Measurements from ENCODE around the gene SMARCB1. TPM values are rescaled to one million over a fixed set of nuclear protein-coding genes. Genes with fewer than 3 reads are reported as not detected.

SMARCB1 gene
- total RNA-seq, 3 donors from 2014 or later, result 105 to 128 (median 109) TPM

DNA sequence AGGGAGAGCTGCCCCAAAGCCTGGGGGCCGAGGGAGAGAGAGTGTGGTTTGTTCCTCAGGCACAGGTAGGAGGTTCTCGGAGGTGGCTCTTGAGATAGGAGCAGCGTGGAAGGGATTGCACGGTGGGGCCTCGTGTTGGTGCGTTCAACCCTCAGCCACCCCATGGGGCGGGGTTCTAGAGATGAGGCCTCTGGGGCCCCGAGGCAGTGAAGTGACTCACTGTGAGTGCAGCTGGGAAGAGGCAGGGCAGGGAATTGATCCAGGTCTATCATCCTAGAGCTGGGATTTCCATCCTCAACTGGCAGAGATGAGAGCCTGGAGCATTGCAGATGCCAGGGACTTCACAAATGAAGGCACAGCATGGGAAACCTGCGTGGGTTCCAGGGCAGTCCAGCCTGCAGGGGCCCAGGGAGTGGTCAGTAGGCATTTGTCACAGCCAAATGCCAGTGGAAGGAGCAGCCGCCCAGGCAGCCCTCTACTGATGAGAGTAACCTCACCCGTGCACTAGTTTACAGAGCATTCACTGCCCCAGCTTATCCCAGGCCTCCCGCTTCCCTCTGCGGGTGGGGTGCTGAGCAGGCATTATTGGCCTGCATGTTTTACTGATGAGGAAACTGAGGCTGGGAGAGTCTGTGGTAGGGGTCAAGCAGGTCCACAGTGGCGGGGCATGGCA, 5.1 kb upstream of the SMARCB1 start:
- peaks cover 13% of the 10 kb centered on the region for H3K4me1 Mint-ChIP-seq (ENCODE audit: low read depth)
- no peak for DNase-seq
- no peak for ATAC-seq
- H3K36me3 Mint-ChIP-seq (ENCODE audit: insufficient read depth), result no peaks in the 10 kb centered on the region
- H3K4me3 Mint-ChIP-seq, result no peak overlapping the region
- no peaks in the 10 kb centered on the region for H3K9me3 Mint-ChIP-seq
- no peaks in the 10 kb centered on the region for H3K27me3 Mint-ChIP-seq (ENCODE audit: low read depth)

GRCh38 chr22:23782252-23782651, 4.5 kb upstream of the SMARCB1 start:
- no peaks in the 10 kb centered on the region for H3K36me3 Mint-ChIP-seq (ENCODE audit: insufficient read depth)
- H3K9me3 Mint-ChIP-seq, result no peaks in the 10 kb centered on the region
- no peak overlapping the region for H3K4me3 Mint-ChIP-seq
- DNase-seq (no peak), ATAC-seq (no peak)
- no peaks in the 10 kb centered on the region for H3K27me3 Mint-ChIP-seq (ENCODE audit: low read depth)
- peaks cover 13% of the 10 kb centered on the region for H3K4me1 Mint-ChIP-seq (ENCODE audit: low read depth)

GRCh38 chr22:23782703-23783102, 4.1 kb upstream of the SMARCB1 start:
- H3K4me1 Mint-ChIP-seq (ENCODE audit: low read depth), result peaks cover 16% of the 10 kb centered on the region

DNA sequence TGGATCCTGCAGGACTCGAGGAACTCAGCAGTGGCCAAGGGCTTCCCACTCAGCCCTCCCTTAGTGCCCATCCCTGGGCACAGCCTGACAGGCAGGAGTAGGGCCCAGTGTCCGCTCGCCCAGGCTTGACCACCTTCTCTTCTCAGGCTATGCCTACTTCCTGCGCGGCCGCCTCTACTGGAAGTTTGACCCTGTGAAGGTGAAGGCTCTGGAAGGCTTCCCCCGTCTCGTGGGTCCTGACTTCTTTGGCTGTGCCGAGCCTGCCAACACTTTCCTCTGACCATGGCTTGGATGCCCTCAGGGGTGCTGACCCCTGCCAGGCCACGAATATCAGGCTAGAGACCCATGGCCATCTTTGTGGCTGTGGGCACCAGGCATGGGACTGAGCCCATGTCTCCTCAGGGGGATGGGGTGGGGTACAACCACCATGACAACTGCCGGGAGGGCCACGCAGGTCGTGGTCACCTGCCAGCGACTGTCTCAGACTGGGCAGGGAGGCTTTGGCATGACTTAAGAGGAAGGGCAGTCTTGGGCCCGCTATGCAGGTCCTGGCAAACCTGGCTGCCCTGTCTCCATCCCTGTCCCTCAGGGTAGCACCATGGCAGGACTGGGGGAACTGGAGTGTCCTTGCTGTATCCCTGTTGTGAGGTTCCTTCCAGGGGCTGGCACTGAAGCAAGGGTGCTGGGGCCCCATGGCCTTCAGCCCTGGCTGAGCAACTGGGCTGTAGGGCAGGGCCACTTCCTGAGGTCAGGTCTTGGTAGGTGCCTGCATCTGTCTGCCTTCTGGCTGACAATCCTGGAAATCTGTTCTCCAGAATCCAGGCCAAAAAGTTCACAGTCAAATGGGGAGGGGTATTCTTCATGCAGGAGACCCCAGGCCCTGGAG, 3.3 kb upstream of the SMARCB1 start:
- ATAC-seq (no peak), DNase-seq (no peak)
- no peaks in the 10 kb centered on the region for H3K36me3 Mint-ChIP-seq (ENCODE audit: insufficient read depth)
- H3K4me3 Mint-ChIP-seq, result no peak overlapping the region
- H3K9me3 Mint-ChIP-seq, result no peaks in the 10 kb centered on the region
- H3K27me3 Mint-ChIP-seq (ENCODE audit: low read depth), result no peaks in the 10 kb centered on the region
- peaks cover 21% of the 10 kb centered on the region for H3K4me1 Mint-ChIP-seq (ENCODE audit: low read depth)

More at GRCh38 chr22:23782703-23783102, 4.1 kb upstream of the SMARCB1 start:
- H3K9me3 Mint-ChIP-seq, result no peaks in the 10 kb centered on the region
- DNase-seq, result no peak
- H3K4me3 Mint-ChIP-seq, result no peak overlapping the region
- H3K27me3 Mint-ChIP-seq (ENCODE audit: low read depth), result no peaks in the 10 kb centered on the region
- no peaks in the 10 kb centered on the region for H3K36me3 Mint-ChIP-seq (ENCODE audit: insufficient read depth)
- no peak for ATAC-seq

DNA sequence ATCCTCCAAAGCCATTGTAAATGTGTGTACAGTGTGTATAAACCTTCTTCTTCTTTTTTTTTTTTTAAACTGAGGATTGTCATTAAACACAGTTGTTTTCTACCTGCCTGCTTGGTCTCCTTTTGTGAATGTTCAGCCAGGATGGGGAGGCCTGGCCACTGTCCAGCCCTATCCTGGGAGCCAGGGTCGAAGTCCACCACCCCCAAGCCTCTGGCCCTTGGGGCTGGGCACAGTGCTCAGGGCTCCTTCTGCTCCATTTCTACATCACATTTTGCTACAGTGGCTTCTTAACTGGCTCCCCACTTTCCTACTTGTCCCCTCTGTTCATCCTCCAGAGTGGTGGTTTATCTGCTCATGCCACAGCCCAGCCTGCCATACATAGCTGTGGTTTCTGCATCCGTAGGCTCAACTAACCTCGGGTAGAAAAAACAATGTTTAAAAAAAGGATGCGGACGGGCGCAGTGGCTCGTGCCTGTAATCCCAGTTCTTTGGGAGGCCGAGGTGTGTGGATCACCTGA, 2.5 kb upstream of the SMARCB1 start:
- H3K36me3 Mint-ChIP-seq (ENCODE audit: insufficient read depth), result no peaks in the 10 kb centered on the region
- no peak overlapping the region for H3K4me3 Mint-ChIP-seq
- no peak for DNase-seq

DNA sequence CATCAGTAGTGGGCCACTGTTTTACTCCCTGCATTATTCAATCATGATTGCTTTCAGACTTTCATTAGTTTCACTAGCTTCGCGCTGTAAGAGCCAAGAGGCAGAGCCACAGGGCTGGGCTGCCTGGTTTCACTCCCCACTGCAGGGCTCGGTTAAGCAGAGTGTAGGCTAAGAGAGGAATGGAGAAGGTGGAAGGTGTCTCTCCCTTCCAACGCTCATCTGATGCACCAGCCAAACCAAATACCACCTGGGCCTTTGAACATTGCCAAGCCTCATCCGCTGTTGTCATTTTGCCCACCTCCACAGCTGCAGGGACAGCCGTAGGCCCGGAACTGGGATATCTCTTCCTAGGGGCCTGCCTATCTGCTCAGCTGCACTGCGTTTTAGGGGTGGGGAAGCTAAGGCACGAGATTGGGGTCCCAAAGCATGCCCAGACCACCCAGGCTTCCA, 480 bp upstream of the SMARCB1 start:
- DNase-seq (no peak), ATAC-seq (no peak)
- no peaks in the 10 kb centered on the region for H3K27me3 Mint-ChIP-seq (ENCODE audit: low read depth)
- H3K36me3 Mint-ChIP-seq (ENCODE audit: insufficient read depth), result peaks cover 6% of the 10 kb centered on the region
- H3K4me3 Mint-ChIP-seq, result peak overlapping the region; percentile 88
- H3K4me1 Mint-ChIP-seq (ENCODE audit: low read depth), result peaks cover 30% of the 10 kb centered on the region
- no peaks in the 10 kb centered on the region for H3K9me3 Mint-ChIP-seq

More for the DNA sequence above, 2.5 kb upstream of the SMARCB1 start:
- no peak for ATAC-seq
- H3K27me3 Mint-ChIP-seq (ENCODE audit: low read depth), result no peaks in the 10 kb centered on the region
- peaks cover 23% of the 10 kb centered on the region for H3K4me1 Mint-ChIP-seq (ENCODE audit: low read depth)
- H3K9me3 Mint-ChIP-seq, result no peaks in the 10 kb centered on the region

DNA sequence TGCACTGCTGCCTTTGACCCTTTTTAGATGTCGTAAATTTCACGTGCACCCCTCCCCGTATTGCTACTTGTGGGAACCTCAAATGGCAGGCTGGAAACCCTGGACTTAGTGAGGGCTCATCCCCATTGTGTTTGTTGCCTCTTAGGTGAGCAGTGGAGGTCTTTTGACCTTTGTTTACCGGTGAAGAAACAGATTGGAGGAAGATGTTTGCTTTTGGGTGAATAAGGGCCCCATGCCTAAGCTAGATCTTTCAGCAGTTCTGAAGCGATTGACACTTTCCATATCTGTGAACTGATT, 782 bp downstream of the SMARCB1 start:
- no peak for DNase-seq
- peaks cover 12% of the 10 kb centered on the region for H3K36me3 Mint-ChIP-seq (ENCODE audit: insufficient read depth)
- peak overlapping the region; percentile 88 for H3K4me3 Mint-ChIP-seq
- H3K27me3 Mint-ChIP-seq (ENCODE audit: low read depth), result no peaks in the 10 kb centered on the region
- H3K4me1 Mint-ChIP-seq (ENCODE audit: low read depth), result peaks cover 38% of the 10 kb centered on the region
- H3K9me3 Mint-ChIP-seq, result no peaks in the 10 kb centered on the region
- no peak for ATAC-seq

DNA sequence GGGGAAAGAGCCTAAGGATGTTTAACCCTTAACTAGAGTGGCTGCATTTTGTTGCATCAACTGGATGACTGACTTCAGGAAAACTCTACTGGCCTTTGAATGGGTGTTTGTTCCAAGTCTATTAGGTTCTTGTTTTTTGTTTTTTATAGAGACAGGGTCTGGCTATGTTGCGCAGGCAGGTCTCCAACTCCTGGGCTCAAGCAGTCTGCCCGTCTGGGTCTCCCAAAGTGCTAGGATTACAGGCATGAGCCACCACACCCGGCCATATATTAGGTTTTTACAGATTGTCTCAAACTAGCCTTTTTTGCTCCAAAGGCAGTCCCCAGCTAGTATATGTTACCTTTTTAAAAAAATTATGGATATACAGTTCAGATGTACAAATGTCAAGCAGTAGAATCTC, 1.1 kb downstream of the SMARCB1 start:
- Mint-ChIP-seq H3K4me3 (peak overlapping the region; percentile 88), H3K27me3 (ENCODE audit: low read depth) (no peaks in the 10 kb centered on the region), H3K36me3 (ENCODE audit: insufficient read depth) (peaks cover 13% of the 10 kb centered on the region), H3K4me1 (ENCODE audit: low read depth) (peaks cover 40% of the 10 kb centered on the region), H3K9me3 (no peaks in the 10 kb centered on the region)
- DNase-seq (no peak), ATAC-seq (no peak)

DNA sequence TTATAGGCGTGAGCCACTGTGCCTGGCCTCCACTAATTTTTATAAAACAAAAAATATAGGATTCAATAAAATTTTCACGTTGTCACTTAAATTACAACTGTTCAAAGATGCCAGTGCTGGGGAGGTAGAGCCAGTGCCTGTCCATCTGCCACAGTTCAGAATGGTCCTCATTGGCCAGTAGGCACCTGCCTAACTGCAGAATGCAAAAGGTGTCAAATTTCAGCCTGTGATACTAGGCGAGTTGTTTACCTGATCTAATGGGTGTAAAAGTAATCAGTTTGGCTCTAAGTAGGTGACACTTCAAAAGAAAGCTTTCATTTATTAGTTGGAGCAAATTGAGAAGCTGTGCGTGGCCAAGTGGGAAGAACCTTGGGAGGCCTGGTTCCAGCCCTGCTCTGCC, 2.4 kb downstream of the SMARCB1 start:
- Mint-ChIP-seq H3K27me3 (ENCODE audit: low read depth) (no peaks in the 10 kb centered on the region), H3K36me3 (ENCODE audit: insufficient read depth) (peaks cover 18% of the 10 kb centered on the region), H3K9me3 (no peaks in the 10 kb centered on the region), H3K4me3 (no peak overlapping the region), H3K4me1 (ENCODE audit: low read depth) (peaks cover 40% of the 10 kb centered on the region)
- no peak for DNase-seq
- no peak for ATAC-seq

- H3K4me1 Mint-ChIP-seq (ENCODE audit: low read depth), result peaks cover 35% of the 10 kb centered on the region
These were observed 2.9 kb downstream of the SMARCB1 start for GRCh38 chr22:23789638-23790037.

GRCh38 chr22:23790819-23791737, 4.3 kb downstream of the SMARCB1 start:
- H3K9me3 Mint-ChIP-seq, result no peaks in the 10 kb centered on the region
- no peak for DNase-seq
- peaks cover 33% of the 10 kb centered on the region for H3K4me1 Mint-ChIP-seq (ENCODE audit: low read depth)
- H3K36me3 Mint-ChIP-seq (ENCODE audit: insufficient read depth), result peaks cover 19% of the 10 kb centered on the region
- no peak for ATAC-seq
- no peaks in the 10 kb centered on the region for H3K27me3 Mint-ChIP-seq (ENCODE audit: low read depth)
- no peak overlapping the region for H3K4me3 Mint-ChIP-seq

More at GRCh38 chr22:23789638-23790037, 2.9 kb downstream of the SMARCB1 start:
- ATAC-seq (no peak), DNase-seq (no peak)
- H3K27me3 Mint-ChIP-seq (ENCODE audit: low read depth), result no peaks in the 10 kb centered on the region
- H3K36me3 Mint-ChIP-seq (ENCODE audit: insufficient read depth), result peaks cover 18% of the 10 kb centered on the region
- no peak overlapping the region for H3K4me3 Mint-ChIP-seq
- no peaks in the 10 kb centered on the region for H3K9me3 Mint-ChIP-seq

DNA sequence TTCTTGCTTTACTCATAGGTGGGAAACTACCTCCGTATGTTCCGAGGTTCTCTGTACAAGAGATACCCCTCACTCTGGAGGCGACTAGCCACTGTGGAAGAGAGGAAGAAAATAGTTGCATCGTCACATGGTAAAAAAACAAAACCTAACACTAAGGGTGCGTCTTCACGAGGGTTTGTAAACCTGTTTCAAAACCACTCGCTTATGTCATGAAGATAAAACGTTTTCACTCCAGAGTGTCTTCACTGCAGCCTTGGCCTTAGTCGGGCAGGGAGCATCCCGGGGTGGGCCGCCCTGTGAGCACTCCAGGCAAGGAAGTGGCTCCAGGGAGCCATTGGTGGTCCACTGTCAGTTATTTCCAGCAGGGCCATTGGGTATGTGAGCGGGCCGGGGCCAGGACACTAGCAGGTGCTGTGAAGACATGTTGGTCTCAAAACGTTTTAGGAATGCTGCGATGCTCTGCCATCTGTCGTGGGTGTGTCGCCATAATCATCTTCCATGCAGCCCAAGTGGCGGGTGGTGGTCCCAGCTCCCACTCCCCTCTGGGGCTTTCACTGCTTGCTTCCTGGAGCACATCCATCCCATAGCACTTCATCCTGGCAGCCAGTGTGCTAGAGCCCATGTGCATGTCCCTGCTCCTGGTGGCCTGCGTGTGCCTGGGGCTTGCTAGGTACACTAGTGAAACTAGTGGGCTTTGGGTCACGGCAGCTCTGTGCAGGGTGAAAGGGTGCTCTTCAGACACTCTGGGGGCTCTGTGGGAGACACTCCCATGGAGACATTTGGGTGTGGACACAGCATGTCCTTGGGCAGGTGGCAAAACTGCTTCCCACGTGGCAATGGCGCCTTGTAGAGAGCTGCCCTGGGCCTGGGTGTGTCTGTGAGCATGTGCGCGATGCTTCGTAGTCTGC, 5.2 kb downstream of the SMARCB1 start:
- H3K36me3 Mint-ChIP-seq (ENCODE audit: insufficient read depth), result peaks cover 25% of the 10 kb centered on the region
- ATAC-seq (no peak), DNase-seq (no peak)
- H3K4me1 Mint-ChIP-seq (ENCODE audit: low read depth), result peaks cover 27% of the 10 kb centered on the region
- no peaks in the 10 kb centered on the region for H3K27me3 Mint-ChIP-seq (ENCODE audit: low read depth)
- no peaks in the 10 kb centered on the region for H3K9me3 Mint-ChIP-seq
- no peak overlapping the region for H3K4me3 Mint-ChIP-seq

- no peak for ATAC-seq
- Mint-ChIP-seq H3K9me3 (no peaks in the 10 kb centered on the region), H3K36me3 (ENCODE audit: insufficient read depth) (peaks cover 25% of the 10 kb centered on the region), H3K27me3 (ENCODE audit: low read depth) (no peaks in the 10 kb centered on the region), H3K4me3 (no peak overlapping the region), H3K4me1 (ENCODE audit: low read depth) (peaks cover 19% of the 10 kb centered on the region)
- no peak for DNase-seq
These were observed 6.6 kb downstream of the SMARCB1 start for GRCh38 chr22:23793326-23793725.
